ENCODE results near the gene RRM2. TPM values are rescaled to one million over a fixed set of nuclear protein-coding genes. Genes with fewer than 3 reads are reported as not detected.

Gene RRM2
- total RNA-seq, 8 experiments from 2014 or later: 1.6 to 90.5 (median 4.6) TPM

DNA sequence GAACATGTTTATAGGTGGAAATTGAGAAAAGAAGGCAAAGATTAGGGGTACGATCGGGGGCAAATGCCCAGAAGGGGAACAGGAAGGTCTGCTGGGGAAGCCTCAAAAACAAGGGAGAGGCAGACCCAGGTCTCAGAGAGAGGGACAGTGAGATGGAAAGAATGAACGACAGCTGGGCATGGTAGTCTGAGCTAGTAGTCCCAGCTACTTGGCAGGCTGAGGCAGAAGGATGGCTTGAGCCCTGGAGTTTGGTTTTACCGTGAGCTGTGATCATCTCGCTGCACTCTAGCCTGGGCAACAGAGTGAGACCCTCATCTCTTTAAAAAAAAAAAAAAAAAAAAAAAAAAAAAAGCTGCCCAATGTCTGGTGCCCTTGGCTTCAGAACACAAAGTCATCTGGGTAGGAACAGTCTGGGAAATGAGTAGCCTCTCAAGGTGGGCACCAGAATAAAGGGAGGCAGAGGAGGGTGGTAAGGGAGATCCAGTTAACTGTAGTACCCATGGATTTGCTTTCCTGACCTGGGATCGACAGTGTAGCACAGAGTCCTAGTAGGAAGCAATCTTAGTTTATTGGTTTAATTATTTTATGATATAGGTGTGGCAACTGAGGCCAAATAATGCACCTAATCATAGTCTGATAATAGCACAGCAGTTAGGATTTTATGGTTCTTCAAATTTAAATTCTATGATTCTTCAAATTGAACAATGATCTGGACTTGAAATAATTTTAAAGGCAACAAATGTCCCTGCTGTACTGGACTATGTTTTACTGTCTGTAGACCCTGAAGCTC is 3.5 kb downstream of the RRM2 start:
- in situ Hi-C loops (cut with MboI; ENCODE audit: low pct_unique_long_range_greater_than_20kb in 2 of 9, low sequenced_read_pairs in 9 of 9, unreplicated experiment in 9 of 9): loop anchor here in 8 of 9 experiments (10.0 to 25.0 kb wide), 4 partner anchors 186 to 309 kb away; partner anchors contain the start of gene HPCAL1 (in 1 of the 8)

DNA sequence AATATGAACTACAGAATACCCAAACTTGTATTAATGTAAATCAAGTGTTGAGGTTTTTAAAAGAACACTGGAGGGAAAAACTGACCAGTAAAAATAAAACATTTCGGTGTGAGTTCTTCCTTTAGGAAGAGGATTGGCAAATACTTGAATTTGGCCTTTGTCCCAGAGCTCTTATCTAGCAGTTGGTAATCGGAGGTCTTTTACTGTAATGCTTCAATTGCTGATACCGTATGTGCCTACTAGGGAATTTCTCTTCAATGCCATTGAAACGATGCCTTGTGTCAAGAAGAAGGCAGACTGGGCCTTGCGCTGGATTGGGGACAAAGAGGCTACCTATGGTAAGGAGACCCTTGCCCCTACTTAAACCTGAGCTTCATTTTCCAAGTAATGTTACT is 4.1 kb downstream of the RRM2 start:
- 80 to 100% (median 95%) methylated on average over 1 to 5 of the region's 5 CpGs; no CpG with 5 or more reads in 1 of the 10 experiments for WGBS, 10 experiments
- Histone ChIP-seq H3K4me3 (no peak overlapping the region), H3K27ac (no peak overlapping the region), H3K4me1 (replicated peaks in 1 of 2) (peaks cover 3 to 6% of the 10 kb centered on the region in 2 donors)
- in situ Hi-C loops (cut with MboI; ENCODE audit: low pct_unique_long_range_greater_than_20kb in 2 of 9, low sequenced_read_pairs in 9 of 9, unreplicated experiment in 9 of 9): loop anchor here in 8 of 9 experiments (10.0 to 25.0 kb wide), 4 partner anchors 186 to 308 kb away; partner anchors contain the start of gene HPCAL1 (in 1 of the 8)
- ATAC-seq (replicated peaks in 6 of 8): no peak

More for the DNA sequence above, 3.5 kb downstream of the RRM2 start:
- H3K27ac ChIP-seq: no peak overlapping the region
- peaks cover 3 to 10% of the 10 kb centered on the region in 2 donors for H3K4me1 ChIP-seq (replicated peaks in 1 of 2)
- WGBS, 10 experiments: 68 to 100% (median 92%) methylated on average over 1 to 6 of the region's 6 CpGs; no CpG with 5 or more reads in 1 of the 10 experiments
- no peak overlapping the region for H3K4me3 ChIP-seq
- no peak for ATAC-seq (replicated peaks in 6 of 8)

DNA sequence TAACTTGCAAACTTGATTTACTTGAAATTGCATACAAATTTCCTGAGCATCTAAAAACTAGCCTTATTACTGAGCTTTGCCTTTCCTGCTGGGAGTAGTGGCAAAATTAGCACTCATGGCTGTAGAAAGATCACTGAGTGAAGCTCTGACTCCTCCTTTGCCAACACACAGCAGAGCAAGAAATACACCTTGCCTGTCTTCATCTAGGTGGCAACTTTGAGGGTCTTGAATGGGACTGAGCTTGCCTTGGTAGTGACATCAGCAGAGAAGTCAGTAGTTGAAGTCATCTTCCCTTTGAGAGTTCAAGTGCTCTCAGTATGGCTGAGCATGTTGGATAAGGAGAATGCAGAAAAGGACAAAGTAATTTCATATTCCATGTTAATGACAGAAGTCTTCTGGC is 5.9 kb downstream of the RRM2 start:
- H3K4me3 ChIP-seq: no peak overlapping the region
- ATAC-seq (replicated peaks in 6 of 8): no peak
- in situ Hi-C loops (cut with MboI; ENCODE audit: low pct_unique_long_range_greater_than_20kb in 2 of 9, low sequenced_read_pairs in 9 of 9, unreplicated experiment in 9 of 9): loop anchor here in 8 of 9 experiments (10.0 to 25.0 kb wide), 4 partner anchors 184 to 306 kb away; partner anchors contain the start of gene HPCAL1 (in 1 of the 8)
- H3K27ac ChIP-seq: no peak overlapping the region
- H3K4me1 ChIP-seq (replicated peaks in 1 of 2): peaks cover 2 to 3% of the 10 kb centered on the region in 2 donors

DNA sequence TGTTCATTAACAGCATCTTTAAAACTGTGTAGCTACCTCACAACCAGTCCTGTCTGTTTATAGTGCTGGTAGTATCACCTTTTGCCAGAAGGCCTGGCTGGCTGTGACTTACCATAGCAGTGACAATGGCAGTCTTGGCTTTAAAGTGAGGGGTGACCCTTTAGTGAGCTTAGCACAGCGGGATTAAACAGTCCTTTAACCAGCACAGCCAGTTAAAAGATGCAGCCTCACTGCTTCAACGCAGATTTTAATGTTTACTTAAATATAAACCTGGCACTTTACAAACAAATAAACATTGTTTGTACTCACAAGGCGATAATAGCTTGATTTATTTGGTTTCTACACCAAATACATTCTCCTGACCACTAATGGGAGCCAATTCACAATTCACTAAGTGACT is 7.0 kb downstream of the RRM2 start:
- peaks cover 0 to 3% of the 10 kb centered on the region in 2 donors for H3K4me1 ChIP-seq (replicated peaks in 1 of 2)
- H3K27ac ChIP-seq: no peak overlapping the region
- H3K4me3 ChIP-seq: no peak overlapping the region
- no peak for ATAC-seq (replicated peaks in 6 of 8)
- WGBS, 10 experiments: 70 to 100% (median 93%) methylated on average over 1 to 3 of the region's 3 CpGs; no CpG with 5 or more reads in 1 of the 10 experiments
- in situ Hi-C loops (cut with MboI; ENCODE audit: low pct_unique_long_range_greater_than_20kb in 2 of 9, low sequenced_read_pairs in 9 of 9, unreplicated experiment in 9 of 9): loop anchor here in 8 of 9 experiments (10.0 to 25.0 kb wide), 4 partner anchors 183 to 305 kb away; partner anchors contain the start of gene HPCAL1 (in 1 of the 8)

DNA sequence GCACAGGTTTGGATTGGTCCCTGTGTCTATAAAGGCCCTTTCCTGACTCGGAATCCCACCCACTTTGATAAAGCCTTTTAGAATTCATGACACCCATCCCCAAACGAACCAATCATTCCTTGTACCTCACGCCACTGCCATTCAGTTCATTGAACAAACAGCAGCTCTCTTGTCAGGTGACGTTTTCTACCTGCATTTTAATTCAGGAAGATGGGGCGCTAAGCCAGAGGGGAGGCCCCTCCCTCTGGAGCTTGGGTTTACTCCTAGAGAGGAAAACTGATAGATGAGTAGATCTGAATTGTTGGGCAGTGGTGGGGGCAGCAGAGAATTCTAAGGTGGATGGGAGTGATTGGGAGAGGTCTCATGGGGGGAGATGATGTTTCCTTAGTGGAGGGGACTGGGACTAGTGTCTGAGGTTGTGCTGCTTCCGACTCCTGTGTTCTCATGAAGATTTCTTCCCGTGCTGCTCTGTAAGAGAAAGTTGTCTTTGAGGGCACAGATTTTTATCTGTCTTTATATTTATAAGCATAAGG is 9.6 kb downstream of the RRM2 start:
- in situ Hi-C loops (cut with MboI; ENCODE audit: low pct_unique_long_range_greater_than_20kb in 2 of 9, low sequenced_read_pairs in 9 of 9, unreplicated experiment in 9 of 9): loop anchor here in 7 of 9 experiments (10.0 to 25.0 kb wide), 3 partner anchors 180 to 293 kb away; partner anchors contain the start of gene HPCAL1 (in 1 of the 7)
- 88 to 100% (median 93%) methylated on average over 2 to 6 of the region's 7 CpGs; no CpG with 5 or more reads in 1 of the 10 experiments for WGBS, 10 experiments
- no peak overlapping the region for H3K4me3 ChIP-seq
- H3K4me1 ChIP-seq (replicated peaks in 1 of 2): peaks cover 0 to 6% of the 10 kb centered on the region in 2 donors
- ATAC-seq (replicated peaks in 6 of 8): no peak
- H3K27ac ChIP-seq: no peak overlapping the region

DNA sequence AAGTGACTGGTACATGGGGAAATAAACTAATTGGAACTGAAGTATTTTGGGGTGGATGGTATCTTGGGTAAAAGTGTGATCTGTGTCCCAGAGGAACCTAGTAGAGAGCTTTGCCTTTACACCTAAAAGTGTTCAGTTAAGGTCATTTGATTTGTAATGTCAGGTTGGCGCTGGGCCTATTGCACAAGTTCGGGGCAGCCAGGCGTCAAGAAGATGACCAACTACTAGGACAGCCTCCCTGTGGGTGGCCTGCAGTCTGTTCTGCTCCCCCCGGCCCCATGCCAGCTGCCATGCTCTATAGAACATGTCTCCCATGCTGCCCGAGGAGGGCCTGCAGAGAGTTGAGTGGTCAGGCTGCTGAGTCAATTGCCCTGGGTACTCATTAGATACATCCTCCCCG is 10.1 kb downstream of the RRM2 start:
- in situ Hi-C loops (cut with MboI; ENCODE audit: low pct_unique_long_range_greater_than_20kb in 2 of 9, low sequenced_read_pairs in 9 of 9, unreplicated experiment in 9 of 9): loop anchor here in 7 of 9 experiments (10.0 to 25.0 kb wide), 3 partner anchors 180 to 292 kb away; partner anchors contain the start of gene HPCAL1 (in 1 of the 7)
- ATAC-seq (replicated peaks in 6 of 8): no peak
- no peak overlapping the region for H3K4me3 ChIP-seq
- H3K27ac ChIP-seq: no peak overlapping the region
- 72 to 100% (median 91%) methylated on average over 1 to 4 of the region's 6 CpGs; no CpG with 5 or more reads in 7 of the 10 experiments for WGBS, 10 experiments
- peaks cover 0 to 6% of the 10 kb centered on the region in 2 donors for H3K4me1 ChIP-seq (replicated peaks in 1 of 2)

DNA sequence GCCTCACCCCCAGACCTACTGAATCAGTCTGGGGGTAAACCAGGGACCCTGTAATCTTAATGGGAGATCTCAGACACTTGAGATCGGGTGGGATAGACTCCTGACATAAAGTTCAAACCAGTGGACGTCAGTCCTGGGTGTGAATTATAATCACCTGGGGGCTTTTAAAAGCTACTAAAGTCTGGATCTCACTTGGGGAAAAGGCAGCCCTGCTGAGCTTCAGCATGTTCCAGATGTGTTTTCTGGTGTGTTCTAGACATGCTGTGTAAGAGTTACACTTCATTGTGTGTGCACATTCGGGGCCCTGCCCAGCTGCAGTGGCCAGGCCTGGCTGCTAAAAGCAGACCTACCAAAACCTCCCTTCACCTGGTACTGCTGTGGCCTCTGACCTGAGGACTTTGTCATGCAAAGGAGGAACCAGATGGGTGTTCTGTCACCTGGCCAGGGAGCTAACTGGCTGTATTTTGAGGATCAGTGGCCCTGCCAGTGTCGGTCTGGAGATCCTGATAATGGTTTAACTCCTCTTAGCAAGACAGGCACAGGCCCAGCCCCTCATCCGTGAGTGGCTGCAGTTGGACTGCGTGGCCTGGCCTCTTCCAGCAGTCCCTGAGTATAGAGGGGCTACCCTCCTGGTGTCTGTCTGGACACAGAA is 10.6 kb downstream of the RRM2 start:
- in situ Hi-C loops (cut with MboI; ENCODE audit: low pct_unique_long_range_greater_than_20kb in 2 of 9, low sequenced_read_pairs in 9 of 9, unreplicated experiment in 9 of 9): loop anchor here in 7 of 9 experiments (10.0 to 25.0 kb wide), 3 partner anchors 179 to 292 kb away; partner anchors contain the start of gene HPCAL1 (in 1 of the 7)
- H3K4me1 ChIP-seq (replicated peaks in 1 of 2): peaks cover 0 to 6% of the 10 kb centered on the region in 2 donors
- no peak overlapping the region for H3K27ac ChIP-seq
- no peak overlapping the region for H3K4me3 ChIP-seq
- ATAC-seq (replicated peaks in 6 of 8): peak in 2 of 8 experiments; percentile 4 to 33
- WGBS, 10 experiments: 67 to 100% (median 80%) methylated on average over 1 to 3 of the region's 6 CpGs; no CpG with 5 or more reads in 5 of the 10 experiments

DNA sequence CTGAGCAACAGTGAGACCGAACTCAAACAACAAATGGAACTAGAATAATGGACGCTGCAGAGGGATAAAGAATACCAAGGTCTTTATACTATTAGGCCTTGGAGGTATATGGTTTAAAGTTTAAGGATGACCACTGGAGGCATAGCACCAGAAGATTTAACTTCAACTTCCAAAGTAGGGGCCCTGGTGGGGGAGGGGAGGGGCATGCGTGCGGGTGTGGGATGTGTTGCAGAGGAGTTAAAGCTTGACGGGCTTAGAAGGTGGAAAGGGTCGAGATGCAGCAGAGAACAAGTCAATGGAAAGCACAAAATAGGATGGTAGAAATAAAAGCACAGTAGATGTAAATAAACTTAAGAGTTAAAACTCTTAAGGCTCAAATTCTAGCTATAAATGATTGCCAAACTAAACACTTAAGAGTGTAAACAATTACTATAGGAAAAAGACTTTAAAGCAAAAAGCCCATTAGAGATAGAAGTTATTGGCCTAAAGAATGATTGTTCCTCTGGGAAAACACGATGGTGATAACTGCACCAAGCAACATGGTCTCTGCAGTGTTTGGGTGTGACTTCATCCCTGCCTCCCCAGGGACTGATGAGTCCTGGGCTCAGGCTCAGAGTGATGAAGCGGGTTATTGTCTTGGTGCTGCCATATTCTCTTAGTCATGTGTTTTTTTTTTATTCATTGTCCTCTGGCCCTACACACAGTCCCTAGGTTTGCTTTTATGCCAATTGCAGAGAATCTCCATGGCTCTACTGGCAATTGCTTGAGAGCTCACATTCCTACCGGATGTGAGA is 13.0 kb downstream of the RRM2 start:
- in situ Hi-C loops (cut with MboI; ENCODE audit: low pct_unique_long_range_greater_than_20kb in 2 of 9, low sequenced_read_pairs in 9 of 9, unreplicated experiment in 9 of 9): loop anchor here in 7 of 9 experiments (10.0 to 25.0 kb wide), 3 partner anchors 177 to 289 kb away; partner anchors contain the start of gene HPCAL1 (in 1 of the 7)
- peak; percentile 5 to 70 (median 43) for ATAC-seq (replicated peaks in 6 of 8)

DNA sequence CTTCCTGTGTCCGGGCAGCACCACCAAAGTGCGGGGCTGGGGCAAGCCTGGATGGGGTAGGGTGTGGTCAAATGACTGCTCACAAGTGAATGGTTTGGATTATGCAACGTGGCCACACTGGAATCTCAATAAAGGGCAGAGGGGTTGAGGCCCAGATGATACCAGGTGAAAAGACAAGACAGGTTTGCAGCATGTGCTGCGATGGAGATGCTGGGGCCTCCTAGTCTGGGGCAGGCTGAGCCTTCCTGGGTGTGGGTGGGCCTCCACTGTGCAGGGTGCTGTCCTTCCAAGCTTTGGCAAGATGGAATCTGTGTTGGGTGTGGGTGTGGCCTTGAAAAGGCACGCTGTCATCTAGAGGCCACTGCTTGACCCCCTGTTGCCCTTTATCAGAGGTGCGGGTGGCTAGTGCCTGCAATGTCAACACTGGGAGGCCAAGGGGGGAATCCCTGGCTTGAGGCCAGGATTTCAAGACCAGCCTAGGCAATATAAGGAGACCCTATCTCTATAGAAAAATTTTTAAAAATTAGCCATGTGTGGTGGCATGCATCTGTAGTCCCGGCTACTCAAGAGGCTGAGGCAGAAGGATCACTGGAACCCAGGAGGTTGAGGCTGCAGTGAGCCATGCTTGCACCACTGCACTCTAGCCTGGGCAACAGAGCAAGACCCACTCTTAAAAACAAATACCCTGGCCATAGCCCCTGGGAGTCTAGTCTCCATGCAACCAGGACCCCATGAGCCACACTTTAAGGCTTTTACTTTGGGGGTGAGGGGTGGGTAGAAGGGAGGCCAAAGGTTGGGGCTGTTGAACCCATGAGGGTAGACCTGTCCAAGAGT is 13.8 kb downstream of the RRM2 start:
- Histone ChIP-seq H3K27ac (no peak overlapping the region), H3K4me3 (no peak overlapping the region), H3K4me1 (replicated peaks in 1 of 2) (peaks cover 0 to 6% of the 10 kb centered on the region in 2 donors)
- ATAC-seq (replicated peaks in 6 of 8): peak in 1 of 8 experiments; percentile 12
- in situ Hi-C loops (cut with MboI; ENCODE audit: low pct_unique_long_range_greater_than_20kb in 2 of 9, low sequenced_read_pairs in 9 of 9, unreplicated experiment in 9 of 9): loop anchor here in 7 of 9 experiments (10.0 to 25.0 kb wide), 3 partner anchors 176 to 288 kb away; partner anchors contain the start of gene HPCAL1 (in 1 of the 7)
- 40 to 100% (median 73%) methylated on average over 1 to 3 of the region's 7 CpGs; no CpG with 5 or more reads in 5 of the 10 experiments for WGBS, 10 experiments

More for the DNA sequence above, 13.0 kb downstream of the RRM2 start:
- no peak overlapping the region for H3K4me3 ChIP-seq
- WGBS, 10 experiments: 68 to 96% (median 85%) methylated on average over 2 to 7 of the region's 9 CpGs
- H3K4me1 ChIP-seq (replicated peaks in 1 of 2): peaks cover 0 to 6% of the 10 kb centered on the region in 2 donors
- H3K27ac ChIP-seq: no peak overlapping the region

DNA sequence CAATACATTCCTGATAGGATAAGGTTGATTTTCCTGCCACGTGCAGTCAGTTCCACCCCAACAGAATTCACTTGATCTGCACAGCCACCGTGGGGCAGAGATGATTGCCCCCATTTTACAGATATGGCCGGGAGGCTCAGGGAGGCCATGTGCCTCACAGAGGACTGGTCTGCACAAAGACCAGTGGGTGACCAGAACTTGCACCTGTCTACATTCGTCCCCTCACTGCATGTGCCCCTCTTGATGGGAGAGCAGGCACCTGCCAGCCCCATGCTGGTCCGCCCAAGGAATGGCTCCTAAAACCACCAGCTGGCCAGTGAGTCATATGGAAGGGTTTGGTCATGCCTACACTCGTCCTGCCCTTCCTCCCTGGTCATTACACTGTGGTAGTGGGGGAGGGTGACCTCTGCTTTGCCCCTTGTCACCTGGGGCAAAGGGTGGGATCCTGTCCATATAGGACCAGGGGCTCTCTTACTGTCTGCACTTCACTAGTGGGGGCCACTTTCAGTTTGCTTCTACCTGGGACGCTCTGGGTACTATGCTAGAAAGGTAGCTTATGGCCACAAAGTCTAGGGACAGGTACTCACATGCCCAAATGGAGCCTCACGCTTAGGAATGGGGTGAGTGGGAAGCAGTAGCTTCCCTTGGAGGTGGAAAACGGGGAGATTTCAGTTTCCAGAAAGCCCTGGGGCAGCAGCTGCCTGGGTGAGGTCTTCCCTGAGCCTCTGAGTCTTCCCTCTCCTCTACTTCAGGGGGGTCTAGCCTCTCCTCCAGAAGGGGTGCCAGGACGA is 14.7 kb downstream of the RRM2 start:
- H3K4me3 ChIP-seq: no peak overlapping the region
- H3K27ac ChIP-seq: no peak overlapping the region
- in situ Hi-C loops (cut with MboI; ENCODE audit: low pct_unique_long_range_greater_than_20kb in 2 of 9, low sequenced_read_pairs in 9 of 9, unreplicated experiment in 9 of 9): loop anchor here in 7 of 9 experiments (10.0 to 25.0 kb wide), 3 partner anchors 175 to 288 kb away; partner anchors contain the start of gene HPCAL1 (in 1 of the 7)
- peak in 2 of 8 experiments; percentile 5 to 27 for ATAC-seq (replicated peaks in 6 of 8)
- peaks cover 0 to 6% of the 10 kb centered on the region in 2 donors for H3K4me1 ChIP-seq (replicated peaks in 1 of 2)
- 67 to 100% (median 98%) methylated on average over 1 to 7 of the region's 10 CpGs; no CpG with 5 or more reads in 2 of the 10 experiments for WGBS, 10 experiments
